Glutamatergic neuron (in vitro differentiated cells): ENCODE data around the gene ERVK3-1. TPM values are rescaled to one million over a fixed set of nuclear protein-coding genes. Genes with fewer than 3 reads are reported as not detected.

ENCODE experiments used
- DNase-seq: peaks from one replicate; pipeline ENCODE4 v3.0.0; 2022
- H3K27ac Mint-ChIP-seq: one replicate; pipeline ENCODE4 v1.8.0; 2020; ENCODE audit warnings: mild to moderate bottlenecking, mixed read lengths, inconsistent platforms; ENCODE audit not compliant: unreplicated experiment
- H3K27me3 Mint-ChIP-seq: one replicate; pipeline ENCODE4 v1.8.0; 2020; ENCODE audit warnings: mild to moderate bottlenecking, moderate library complexity, mixed read lengths, inconsistent platforms; ENCODE audit not compliant: unreplicated experiment
- H3K36me3 Mint-ChIP-seq: one replicate; pipeline ENCODE4 v1.8.0; 2020; ENCODE audit warnings: mild to moderate bottlenecking, mixed read lengths, inconsistent platforms; ENCODE audit not compliant: unreplicated experiment
- H3K4me1 Mint-ChIP-seq: one replicate; pipeline ENCODE4 v1.8.0; 2020; ENCODE audit warnings: mild to moderate bottlenecking, low read depth, mixed read lengths, inconsistent platforms; ENCODE audit not compliant: unreplicated experiment
- H3K4me3 Mint-ChIP-seq: one replicate; pipeline ENCODE4 v1.8.0; 2020; ENCODE audit warnings: mild to moderate bottlenecking, mixed read lengths, inconsistent platforms; ENCODE audit not compliant: unreplicated experiment
- H3K9me3 Mint-ChIP-seq: one replicate; pipeline ENCODE4 v1.8.0; 2020; ENCODE audit warnings: mild to moderate bottlenecking, moderate library complexity, mixed read lengths, inconsistent platforms; ENCODE audit not compliant: unreplicated experiment
- CTCF ChIP-seq: fragments of 200-600 bp; sonication (generic); IDR thresholded peaks from one replicate; pipeline ENCODE4 v1.5.0; 2021; ENCODE audit not compliant: partially characterized antibody, unreplicated experiment
- total RNA-seq: library from RNA; stranded (reverse); fragmentation: NEBNext Ultra II Directional; extraction: Animal tissue kit (Norgen Biotek cat#: 25700); gene quantifications from one replicate; pipeline ENCODE4 v1.2.1, GENCODE V29; 2021; ENCODE audit not compliant: unreplicated experiment

Gene ERVK3-1
- total RNA-seq, 1 donor from 2014 or later = 56.2 TPM

GRCh38 chr19:58265100-58265499 lies 40.1 kb upstream of the ERVK3-1 start:
- no peak for DNase-seq
- peaks cover 64% of the 10 kb centered on the region for H3K9me3 Mint-ChIP-seq
- no peak overlapping the region for H3K4me3 Mint-ChIP-seq
- no peak overlapping the region for H3K27ac Mint-ChIP-seq
- H3K27me3 Mint-ChIP-seq = peaks cover 13% of the 10 kb centered on the region
- TF ChIP-seq CTCF = no peak
- H3K36me3 Mint-ChIP-seq = peaks cover 59% of the 10 kb centered on the region
- no peaks in the 10 kb centered on the region for H3K4me1 Mint-ChIP-seq

GRCh38 chr19:58268344-58268743 lies 36.8 kb upstream of the ERVK3-1 start:
- peaks cover 51% of the 10 kb centered on the region for H3K36me3 Mint-ChIP-seq
- peaks cover 7% of the 10 kb centered on the region for H3K27me3 Mint-ChIP-seq
- no peak overlapping the region for H3K4me3 Mint-ChIP-seq
- H3K9me3 Mint-ChIP-seq = peaks cover 47% of the 10 kb centered on the region
- no peak overlapping the region for H3K27ac Mint-ChIP-seq
- no peaks in the 10 kb centered on the region for H3K4me1 Mint-ChIP-seq
- no peak for TF ChIP-seq CTCF
- no peak for DNase-seq

GRCh38 chr19:58274771-58275201 lies 30.4 kb upstream of the ERVK3-1 start:
- Mint-ChIP-seq H3K27me3 (peaks cover 21% of the 10 kb centered on the region), H3K27ac (no peak overlapping the region), H3K4me1 (peaks cover 5% of the 10 kb centered on the region), H3K36me3 (peaks cover 43% of the 10 kb centered on the region), H3K9me3 (peaks cover 39% of the 10 kb centered on the region), H3K4me3 (no peak overlapping the region)
- DNase-seq = no peak
- TF ChIP-seq CTCF = no peak

- no peak overlapping the region for H3K4me3 Mint-ChIP-seq
- peaks cover 39% of the 10 kb centered on the region for H3K9me3 Mint-ChIP-seq
- H3K27ac Mint-ChIP-seq = no peak overlapping the region
- peaks cover 13% of the 10 kb centered on the region for H3K4me1 Mint-ChIP-seq
- peaks cover 23% of the 10 kb centered on the region for H3K27me3 Mint-ChIP-seq
- DNase-seq = no peak
- no peak for TF ChIP-seq CTCF
- H3K36me3 Mint-ChIP-seq = peaks cover 35% of the 10 kb centered on the region
Measured at GRCh38 chr19:58275564-58275963, 29.6 kb upstream of the ERVK3-1 start.

GRCh38 chr19:58277197-58277596 lies 28.0 kb upstream of the ERVK3-1 start:
- DNase-seq = no peak
- Mint-ChIP-seq H3K27ac (peak overlapping the region; percentile 80), H3K27me3 (peaks cover 21% of the 10 kb centered on the region), H3K4me1 (peaks cover 20% of the 10 kb centered on the region), H3K4me3 (peak overlapping the region; percentile 68), H3K9me3 (peaks cover 31% of the 10 kb centered on the region), H3K36me3 (peaks cover 19% of the 10 kb centered on the region)
- TF ChIP-seq CTCF = no peak
